Left ventricle myocardium inferior (tissue), 1 donor: Measurements from ENCODE around the gene MEGF9. TPM values are rescaled to one million over a fixed set of nuclear protein-coding genes. Genes with fewer than 3 reads are reported as not detected.

Source experiments
- DNase-seq: peaks from one replicate; pipeline ENCODE4 v3.0.0-alpha.2; 2020
- H3K27ac ChIP-seq: fragments of 200-600 bp; replicated peaks from 2 replicates; pipeline ENCODE4 v1.8.0; 2021
- H3K27me3 ChIP-seq: fragments of 200-600 bp; 2 replicates; pipeline ENCODE4 v1.8.0; 2021; ENCODE audit warnings: low read depth
- H3K36me3 ChIP-seq: fragments of 200-600 bp; 2 replicates; pipeline ENCODE4 v1.8.0; 2021
- H3K4me1 ChIP-seq: fragments of 200-600 bp; 2 replicates; pipeline ENCODE4 v1.8.0; 2021
- H3K4me3 ChIP-seq: fragments of 200-600 bp; 2 replicates; pipeline ENCODE4 v1.8.0; 2021; ENCODE audit warnings: mild to moderate bottlenecking, moderate library complexity
- H3K9me3 ChIP-seq: fragments of 200-600 bp; replicated peaks from 2 replicates; pipeline ENCODE4 v1.8.0; 2021
- intact Hi-C: fragments of 100-400 bp; cut with micrococcal nuclease; formaldehyde crosslinking; loops from one replicate; pipeline ENCODE4 v1.11.0; 2022
- total RNA-seq: library from RNA; stranded (reverse); fragmentation: NEBNext Ultra II Directional; extraction: Animal tissue kit (Norgen Biotek cat#: 25700); gene quantifications from one replicate; pipeline ENCODE4 v1.2.1, GENCODE V29; 2021
- TF ChIP-seq, protein P1 (sequence below): fragments of 200-600 bp; IDR thresholded peaks from 2 replicates; pipeline ENCODE4 v1.8.0; 2021; ENCODE audit warnings: antibody characterized with exemption, mild to moderate bottlenecking, borderline replicate concordance
- donor health status: DM: no; HTN: yes; CAD: no; lungs with severe emphysema.

The MEGF9 gene
- total RNA-seq, 1 donor from 2014 or later = 5.1 TPM

DNA sequence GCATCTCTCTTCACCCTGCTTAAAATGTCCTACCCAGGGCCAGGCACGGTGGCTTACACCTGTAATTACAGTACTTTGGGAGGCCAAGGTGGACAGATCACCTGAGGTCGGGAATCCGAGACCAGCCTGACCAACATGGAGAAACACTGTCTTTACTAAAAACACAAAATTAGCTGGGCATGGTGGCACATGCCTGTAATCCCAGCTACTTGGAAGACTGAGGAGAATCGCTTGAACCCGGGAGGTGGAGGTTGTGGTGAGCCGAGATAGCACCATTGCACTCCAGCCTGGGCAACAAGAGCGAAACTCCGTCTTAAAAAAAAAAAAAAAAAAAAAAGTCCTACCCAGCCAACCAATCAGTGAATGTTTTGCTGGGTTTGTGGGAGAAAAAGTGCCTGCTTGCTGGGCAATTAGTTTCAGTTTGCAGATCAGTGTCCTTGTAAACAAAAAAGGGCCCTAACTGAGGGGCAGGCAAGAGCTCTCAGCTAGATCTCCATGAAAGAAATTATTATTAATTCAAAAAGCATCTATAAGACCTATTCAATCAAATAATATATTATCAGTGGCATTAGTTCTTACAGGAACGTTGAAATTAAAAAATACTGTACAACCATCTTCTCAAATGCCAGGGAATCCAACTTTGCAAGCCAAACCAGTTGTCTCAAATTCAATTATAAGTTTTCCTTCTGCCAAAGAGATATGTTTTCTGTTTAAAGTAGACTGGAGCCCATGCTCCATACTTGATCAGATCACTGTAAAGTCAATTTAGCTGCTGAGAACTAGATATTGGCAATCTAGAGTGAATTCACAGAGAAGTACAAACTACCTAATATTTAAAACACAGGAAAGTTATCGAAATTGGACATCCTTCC, 3.9 kb downstream of the MEGF9 start:
- no peak for DNase-seq
- TF ChIP-seq, protein P1, sequence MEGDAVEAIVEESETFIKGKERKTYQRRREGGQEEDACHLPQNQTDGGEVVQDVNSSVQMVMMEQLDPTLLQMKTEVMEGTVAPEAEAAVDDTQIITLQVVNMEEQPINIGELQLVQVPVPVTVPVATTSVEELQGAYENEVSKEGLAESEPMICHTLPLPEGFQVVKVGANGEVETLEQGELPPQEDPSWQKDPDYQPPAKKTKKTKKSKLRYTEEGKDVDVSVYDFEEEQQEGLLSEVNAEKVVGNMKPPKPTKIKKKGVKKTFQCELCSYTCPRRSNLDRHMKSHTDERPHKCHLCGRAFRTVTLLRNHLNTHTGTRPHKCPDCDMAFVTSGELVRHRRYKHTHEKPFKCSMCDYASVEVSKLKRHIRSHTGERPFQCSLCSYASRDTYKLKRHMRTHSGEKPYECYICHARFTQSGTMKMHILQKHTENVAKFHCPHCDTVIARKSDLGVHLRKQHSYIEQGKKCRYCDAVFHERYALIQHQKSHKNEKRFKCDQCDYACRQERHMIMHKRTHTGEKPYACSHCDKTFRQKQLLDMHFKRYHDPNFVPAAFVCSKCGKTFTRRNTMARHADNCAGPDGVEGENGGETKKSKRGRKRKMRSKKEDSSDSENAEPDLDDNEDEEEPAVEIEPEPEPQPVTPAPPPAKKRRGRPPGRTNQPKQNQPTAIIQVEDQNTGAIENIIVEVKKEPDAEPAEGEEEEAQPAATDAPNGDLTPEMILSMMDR = no peak
- H3K27ac ChIP-seq = peak overlapping the region; percentile 38
- H3K4me3 ChIP-seq = peak overlapping the region; percentile 86
- intact Hi-C loops = no loop called here
- no peaks in the 10 kb centered on the region for H3K9me3 ChIP-seq
- H3K27me3 ChIP-seq = no peaks in the 10 kb centered on the region
- peaks cover 71% of the 10 kb centered on the region for H3K4me1 ChIP-seq
- no peaks in the 10 kb centered on the region for H3K36me3 ChIP-seq

DNA sequence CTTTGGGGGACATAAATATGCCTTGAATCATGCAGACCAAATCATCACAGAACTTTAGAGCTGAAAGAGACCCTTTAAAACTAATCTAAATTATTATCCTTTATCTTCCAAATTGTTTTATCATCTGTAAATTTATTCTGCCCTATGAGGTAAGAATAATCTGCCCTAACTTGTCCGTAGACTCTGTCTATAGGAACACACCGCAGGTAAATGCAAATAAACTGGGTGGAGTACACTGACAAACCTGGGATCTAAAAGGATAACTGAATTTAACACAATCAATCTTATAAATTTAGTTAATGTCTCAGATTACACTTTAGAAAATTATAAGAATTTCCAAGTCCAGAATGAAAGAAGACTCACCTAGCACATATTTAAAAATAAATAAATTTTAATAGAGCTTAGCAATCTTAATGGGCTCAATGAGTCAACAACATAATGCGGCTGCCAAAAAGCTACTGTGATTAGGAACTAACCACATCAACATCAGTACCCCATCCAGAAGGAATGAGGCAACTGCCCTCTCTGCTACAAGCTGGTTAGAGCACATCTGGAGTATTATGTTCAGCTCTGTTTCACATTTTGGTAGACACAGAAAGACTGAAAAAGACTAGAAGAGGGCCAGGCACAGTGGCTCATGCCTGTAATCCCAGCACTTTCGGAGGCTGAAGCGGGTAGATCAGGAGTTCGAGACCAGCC, 5.6 kb downstream of the MEGF9 start:
- H3K4me3 ChIP-seq = no peak overlapping the region
- H3K36me3 ChIP-seq = no peaks in the 10 kb centered on the region
- no peaks in the 10 kb centered on the region for H3K9me3 ChIP-seq
- H3K27ac ChIP-seq = no peak overlapping the region
- no peaks in the 10 kb centered on the region for H3K27me3 ChIP-seq
- intact Hi-C loops = no loop called here
- TF ChIP-seq, protein P1 = no peak
- peaks cover 58% of the 10 kb centered on the region for H3K4me1 ChIP-seq
- DNase-seq = no peak

DNA sequence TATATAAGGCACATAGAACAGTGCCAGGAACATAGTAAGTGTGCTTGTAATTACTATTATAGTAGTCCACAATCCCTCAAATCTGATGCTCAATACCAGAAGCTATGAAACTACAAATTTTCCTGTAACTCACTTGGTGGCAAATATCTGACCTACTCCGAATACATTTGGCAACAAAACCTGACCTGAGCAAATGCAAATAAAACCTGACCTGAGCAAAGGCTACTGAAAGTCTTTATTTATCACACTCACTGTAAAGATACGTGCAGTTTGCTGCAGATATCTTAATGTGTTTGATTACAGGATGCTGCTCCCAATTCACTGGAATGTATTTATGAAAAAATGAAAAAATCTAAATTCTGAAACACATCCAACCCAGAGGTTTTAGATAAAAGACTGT, 7.1 kb downstream of the MEGF9 start:
- H3K27ac ChIP-seq = no peak overlapping the region
- TF ChIP-seq, protein P1 = no peak
- peaks cover 43% of the 10 kb centered on the region for H3K4me1 ChIP-seq
- H3K27me3 ChIP-seq = no peaks in the 10 kb centered on the region
- no peaks in the 10 kb centered on the region for H3K9me3 ChIP-seq
- intact Hi-C loops = no loop called here
- H3K36me3 ChIP-seq = no peaks in the 10 kb centered on the region
- no peak overlapping the region for H3K4me3 ChIP-seq
- no peak for DNase-seq

DNA sequence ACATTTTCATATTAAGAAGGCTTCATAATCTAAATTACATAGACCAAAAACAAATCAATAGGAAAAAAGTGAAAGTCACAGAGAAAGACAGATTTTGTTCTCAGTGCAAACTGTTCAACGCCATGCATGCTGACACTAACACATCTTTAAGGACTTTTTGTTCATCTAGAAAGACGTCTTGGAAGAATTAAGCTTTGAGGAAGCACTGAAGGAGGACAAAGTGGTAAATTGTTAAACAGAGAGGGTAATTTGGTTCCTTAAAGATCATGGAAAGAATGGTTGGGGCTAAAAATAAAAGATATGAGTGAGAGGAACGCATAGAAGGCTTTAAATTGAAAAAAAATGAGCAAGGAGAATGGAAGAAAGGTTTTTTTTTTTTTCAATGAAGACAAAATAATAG, 9.1 kb downstream of the MEGF9 start:
- no peaks in the 10 kb centered on the region for H3K36me3 ChIP-seq
- no peak overlapping the region for H3K27ac ChIP-seq
- peaks cover 28% of the 10 kb centered on the region for H3K4me1 ChIP-seq
- no peaks in the 10 kb centered on the region for H3K9me3 ChIP-seq
- no peak for DNase-seq
- no peak overlapping the region for H3K4me3 ChIP-seq
- TF ChIP-seq, protein P1 = no peak
- H3K27me3 ChIP-seq = no peaks in the 10 kb centered on the region
- intact Hi-C loops = no loop called here

DNA sequence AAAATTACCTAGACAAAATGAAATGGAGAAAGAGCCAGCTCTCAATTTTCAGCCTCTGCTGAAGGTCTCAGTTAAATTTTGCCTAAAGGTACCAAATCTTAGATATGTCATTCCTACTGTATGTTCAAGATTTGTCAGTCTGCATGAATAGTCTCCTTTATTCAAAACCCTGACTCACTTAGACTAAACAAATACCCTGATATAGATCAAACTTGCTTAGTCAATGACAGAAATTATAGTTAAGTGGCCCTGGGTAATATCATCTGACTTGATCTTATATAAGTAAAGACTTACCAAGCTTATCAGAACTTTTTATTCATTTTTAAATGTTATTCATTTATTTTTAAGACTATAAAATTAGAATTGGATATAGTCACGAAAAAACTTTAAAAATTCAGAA, 12.2 kb downstream of the MEGF9 start:
- Histone ChIP-seq H3K4me3 (no peak overlapping the region), H3K36me3 (no peaks in the 10 kb centered on the region), H3K27ac (no peak overlapping the region), H3K27me3 (no peaks in the 10 kb centered on the region), H3K9me3 (no peaks in the 10 kb centered on the region), H3K4me1 (peaks cover 27% of the 10 kb centered on the region)
- TF ChIP-seq, protein P1 = no peak
- no peak for DNase-seq
- intact Hi-C loops = no loop called here
